ENCODE results near the gene MRAP2. TPM values are rescaled to one million over a fixed set of nuclear protein-coding genes. Genes with fewer than 3 reads are reported as not detected.

Gene MRAP2
- total RNA-seq, 1 experiment from 2014 or later = 2.5 TPM

DNA sequence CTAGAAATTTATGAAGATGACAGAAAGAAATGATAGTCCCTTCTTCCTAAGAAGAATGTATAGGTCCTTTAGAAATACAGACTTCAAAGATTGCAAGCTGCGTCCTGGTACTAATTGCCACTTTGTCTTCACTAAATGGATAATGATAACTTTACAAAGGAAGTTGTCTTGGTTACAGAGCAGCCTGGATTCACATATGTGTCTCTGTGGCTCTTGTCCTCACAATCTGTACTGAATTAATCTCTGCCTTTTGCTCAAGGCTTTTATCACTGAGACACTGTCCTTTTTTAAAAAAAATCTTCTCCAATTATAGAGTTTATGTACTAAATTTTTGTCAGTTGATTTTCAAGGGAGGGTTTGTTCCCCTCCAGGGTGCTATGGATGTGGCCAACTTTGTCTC lies 17.5 kb upstream of the MRAP2 start:
- no peak overlapping the region for H3K27ac ChIP-seq (ENCODE audit: low read length)
- CTCF ChIA-PET = no interaction called here
- no peaks in the 10 kb centered on the region for H3K9me3 ChIP-seq (ENCODE audit: control insufficient read depth, insufficient read depth, low read depth, low read length)
- in situ Hi-C loops (cut with HindIII; ENCODE audit: low pct_unique_long_range_greater_than_20kb, low sequenced_read_pairs) (no loop called here), intact Hi-C loops (cut with micrococcal nuclease; ENCODE audit: unreplicated experiment) (no loop called here)
- no peaks in the 10 kb centered on the region for H3K4me1 ChIP-seq (ENCODE audit: control insufficient read depth, insufficient read depth, low read length)
- H3K4me3 ChIP-seq (ENCODE audit: low read depth in 2 of 2, low read length in 2 of 2) = no peak overlapping the region
- DNase-seq (ENCODE audit: low read depth, low spot score) = no peak
- POLR2A ChIA-PET = no interaction called here
- H3K36me3 ChIP-seq (ENCODE audit: control insufficient read depth, insufficient read depth, low read length) = no peaks in the 10 kb centered on the region
- BruUV-seq (replicated peaks) = no TSS peak
- no peak for ATAC-seq
- 0 out of 2 replicates have a peak, but pooled peaks cover 3% of the 10 kb centered on the region for H3K27me3 ChIP-seq (ENCODE audit: control insufficient read depth, insufficient read depth, low read length)
- TF ChIP-seq, protein P1, sequence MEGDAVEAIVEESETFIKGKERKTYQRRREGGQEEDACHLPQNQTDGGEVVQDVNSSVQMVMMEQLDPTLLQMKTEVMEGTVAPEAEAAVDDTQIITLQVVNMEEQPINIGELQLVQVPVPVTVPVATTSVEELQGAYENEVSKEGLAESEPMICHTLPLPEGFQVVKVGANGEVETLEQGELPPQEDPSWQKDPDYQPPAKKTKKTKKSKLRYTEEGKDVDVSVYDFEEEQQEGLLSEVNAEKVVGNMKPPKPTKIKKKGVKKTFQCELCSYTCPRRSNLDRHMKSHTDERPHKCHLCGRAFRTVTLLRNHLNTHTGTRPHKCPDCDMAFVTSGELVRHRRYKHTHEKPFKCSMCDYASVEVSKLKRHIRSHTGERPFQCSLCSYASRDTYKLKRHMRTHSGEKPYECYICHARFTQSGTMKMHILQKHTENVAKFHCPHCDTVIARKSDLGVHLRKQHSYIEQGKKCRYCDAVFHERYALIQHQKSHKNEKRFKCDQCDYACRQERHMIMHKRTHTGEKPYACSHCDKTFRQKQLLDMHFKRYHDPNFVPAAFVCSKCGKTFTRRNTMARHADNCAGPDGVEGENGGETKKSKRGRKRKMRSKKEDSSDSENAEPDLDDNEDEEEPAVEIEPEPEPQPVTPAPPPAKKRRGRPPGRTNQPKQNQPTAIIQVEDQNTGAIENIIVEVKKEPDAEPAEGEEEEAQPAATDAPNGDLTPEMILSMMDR (IDR thresholded peaks at IDR 0.05) = no peak
- TF ChIP-seq TCF7L2 (IDR thresholded peaks at IDR 0.05; ENCODE audit: low read depth, low read length) = no peak
- no peak for TF ChIP-seq POLR2AphosphoS5 (IDR thresholded peaks at IDR 0.05; ENCODE audit: low read depth, low read length)
- TF ChIP-seq, protein P2, sequence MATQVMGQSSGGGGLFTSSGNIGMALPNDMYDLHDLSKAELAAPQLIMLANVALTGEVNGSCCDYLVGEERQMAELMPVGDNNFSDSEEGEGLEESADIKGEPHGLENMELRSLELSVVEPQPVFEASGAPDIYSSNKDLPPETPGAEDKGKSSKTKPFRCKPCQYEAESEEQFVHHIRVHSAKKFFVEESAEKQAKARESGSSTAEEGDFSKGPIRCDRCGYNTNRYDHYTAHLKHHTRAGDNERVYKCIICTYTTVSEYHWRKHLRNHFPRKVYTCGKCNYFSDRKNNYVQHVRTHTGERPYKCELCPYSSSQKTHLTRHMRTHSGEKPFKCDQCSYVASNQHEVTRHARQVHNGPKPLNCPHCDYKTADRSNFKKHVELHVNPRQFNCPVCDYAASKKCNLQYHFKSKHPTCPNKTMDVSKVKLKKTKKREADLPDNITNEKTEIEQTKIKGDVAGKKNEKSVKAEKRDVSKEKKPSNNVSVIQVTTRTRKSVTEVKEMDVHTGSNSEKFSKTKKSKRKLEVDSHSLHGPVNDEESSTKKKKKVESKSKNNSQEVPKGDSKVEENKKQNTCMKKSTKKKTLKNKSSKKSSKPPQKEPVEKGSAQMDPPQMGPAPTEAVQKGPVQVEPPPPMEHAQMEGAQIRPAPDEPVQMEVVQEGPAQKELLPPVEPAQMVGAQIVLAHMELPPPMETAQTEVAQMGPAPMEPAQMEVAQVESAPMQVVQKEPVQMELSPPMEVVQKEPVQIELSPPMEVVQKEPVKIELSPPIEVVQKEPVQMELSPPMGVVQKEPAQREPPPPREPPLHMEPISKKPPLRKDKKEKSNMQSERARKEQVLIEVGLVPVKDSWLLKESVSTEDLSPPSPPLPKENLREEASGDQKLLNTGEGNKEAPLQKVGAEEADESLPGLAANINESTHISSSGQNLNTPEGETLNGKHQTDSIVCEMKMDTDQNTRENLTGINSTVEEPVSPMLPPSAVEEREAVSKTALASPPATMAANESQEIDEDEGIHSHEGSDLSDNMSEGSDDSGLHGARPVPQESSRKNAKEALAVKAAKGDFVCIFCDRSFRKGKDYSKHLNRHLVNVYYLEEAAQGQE (IDR thresholded peaks at IDR 0.05; ENCODE audit: insufficient read depth in 1 of 2, low read depth in 2 of 2, low read length in 1 of 2) = no peak
- no peak for TF ChIP-seq SIN3A (IDR thresholded peaks at IDR 0.05; ENCODE audit: borderline replicate concordance, insufficient read depth, low read depth, low read length)

DNA sequence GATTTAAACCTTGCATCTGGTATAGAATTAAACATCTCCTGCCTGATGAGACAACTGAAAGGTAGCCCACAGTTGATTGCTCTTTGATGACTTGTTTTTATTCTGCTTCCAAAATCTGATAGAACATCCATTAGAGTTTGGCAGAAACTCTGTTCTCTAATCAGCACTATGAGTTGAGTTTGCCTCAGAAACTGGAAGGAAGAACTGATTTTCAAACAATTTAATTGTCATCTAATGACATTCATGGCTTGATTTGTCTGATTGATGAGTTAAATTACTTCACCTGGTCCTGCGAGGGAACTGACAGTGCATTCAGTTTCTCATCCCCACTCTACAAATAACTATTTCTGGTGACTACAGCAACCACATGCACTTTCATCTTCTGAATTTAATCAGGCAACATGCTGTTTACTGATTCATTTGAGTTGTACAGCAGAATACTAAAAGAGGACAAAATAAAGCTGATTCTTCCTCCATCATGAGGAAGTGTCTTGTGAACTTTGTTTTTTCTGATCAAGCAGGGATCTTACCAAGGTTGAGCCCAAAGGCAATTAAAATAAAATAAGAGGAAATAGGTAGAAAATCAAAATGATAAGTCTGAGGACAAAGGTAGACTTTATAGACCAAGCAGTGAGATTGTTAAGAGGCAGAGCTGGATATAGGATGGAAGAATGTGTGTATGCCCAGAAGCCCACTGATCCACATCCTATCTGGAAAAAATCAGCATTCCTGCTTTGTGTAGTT lies 15.7 kb upstream of the MRAP2 start:
- Histone ChIP-seq H3K9me3 (ENCODE audit: control insufficient read depth, insufficient read depth, low read depth, low read length) (no peaks in the 10 kb centered on the region), H3K4me3 (ENCODE audit: low read depth in 2 of 2, low read length in 2 of 2) (no peak overlapping the region), H3K27ac (ENCODE audit: low read length) (no peak overlapping the region), H3K36me3 (ENCODE audit: control insufficient read depth, insufficient read depth, low read length) (no peaks in the 10 kb centered on the region), H3K4me1 (ENCODE audit: control insufficient read depth, insufficient read depth, low read length) (no peaks in the 10 kb centered on the region), H3K27me3 (ENCODE audit: control insufficient read depth, insufficient read depth, low read length) (0 out of 2 replicates have a peak, but pooled peaks cover 3% of the 10 kb centered on the region)
- CTCF ChIA-PET = no interaction called here
- ATAC-seq (no peak), DNase-seq (ENCODE audit: low read depth, low spot score) (no peak)
- in situ Hi-C loops (cut with HindIII; ENCODE audit: low pct_unique_long_range_greater_than_20kb, low sequenced_read_pairs) = no loop called here
- POLR2A ChIA-PET = no interaction called here
- BruUV-seq (replicated peaks) = no TSS peak
- TF ChIP-seq, protein P1 (IDR thresholded peaks at IDR 0.05) = no peak
- TF ChIP-seq SIN3A (IDR thresholded peaks at IDR 0.05; ENCODE audit: borderline replicate concordance, insufficient read depth, low read depth, low read length) = no peak
- TF ChIP-seq, protein P2 (IDR thresholded peaks at IDR 0.05; ENCODE audit: insufficient read depth in 1 of 2, low read depth in 2 of 2, low read length in 1 of 2) = no peak
- TF ChIP-seq POLR2AphosphoS5 (IDR thresholded peaks at IDR 0.05; ENCODE audit: low read depth, low read length) = no peak
- no peak for TF ChIP-seq TCF7L2 (IDR thresholded peaks at IDR 0.05; ENCODE audit: low read depth, low read length)
- intact Hi-C loops (cut with micrococcal nuclease; ENCODE audit: unreplicated experiment) = no loop called here
